ENCODE data around the gene TGM2.

Gene TGM2

GRCh38 chr20:38085026-38085425 is 80.0 kb downstream of the TGM2 start:
- no peak for DNase-seq

DNA sequence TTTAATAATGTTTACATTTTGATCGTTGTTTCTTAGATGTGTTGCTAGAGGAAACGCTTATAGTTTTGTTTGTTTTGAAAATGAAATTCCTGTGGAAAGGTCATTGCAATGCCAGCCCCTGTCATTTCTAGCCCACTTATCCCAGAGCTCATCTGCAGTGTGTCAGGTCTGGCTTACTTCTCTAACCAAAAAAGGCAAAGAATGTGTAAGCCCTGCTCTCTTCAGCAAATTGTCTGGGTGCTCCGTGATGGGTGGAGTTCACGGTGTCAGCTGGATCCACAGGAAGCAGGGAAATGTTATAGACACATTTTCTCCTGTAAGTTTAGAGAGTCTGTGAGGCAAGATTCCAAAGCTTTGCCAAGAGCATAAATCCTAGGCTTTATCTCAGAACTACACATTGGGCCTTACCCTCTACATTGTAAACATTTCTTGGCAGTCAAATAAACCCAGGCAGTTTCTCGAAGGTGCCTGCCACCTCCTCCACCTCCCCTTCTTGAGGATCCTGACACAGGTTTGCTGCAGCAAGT is 80.6 kb downstream of the TGM2 start:
- no peak for DNase-seq

GRCh38 chr20:38083338-38084048 is 81.6 kb downstream of the TGM2 start:
- DNase-seq: no peak

DNA sequence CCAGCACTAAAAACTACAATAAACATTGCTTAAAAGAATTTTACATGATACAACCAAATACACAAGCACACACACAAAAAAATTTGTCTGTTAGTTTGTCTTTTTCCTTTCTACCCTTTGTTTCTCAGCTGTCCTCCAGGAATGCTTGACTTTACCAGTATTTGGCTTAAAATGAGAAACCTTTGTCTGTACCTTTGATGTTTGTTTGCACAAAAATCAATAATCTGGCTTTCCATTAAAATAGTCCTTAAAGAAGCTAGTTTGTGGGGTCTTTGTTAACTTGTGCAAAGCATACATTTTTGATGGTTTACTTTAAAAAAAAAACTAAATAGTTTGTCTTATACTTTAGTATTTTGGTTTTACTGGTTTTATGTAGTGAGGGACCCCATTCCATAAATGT is 82.2 kb downstream of the TGM2 start:
- DNase-seq: no peak

GRCh38 chr20:38081575-38081974 is 83.5 kb downstream of the TGM2 start:
- DNase-seq: no peak

DNA sequence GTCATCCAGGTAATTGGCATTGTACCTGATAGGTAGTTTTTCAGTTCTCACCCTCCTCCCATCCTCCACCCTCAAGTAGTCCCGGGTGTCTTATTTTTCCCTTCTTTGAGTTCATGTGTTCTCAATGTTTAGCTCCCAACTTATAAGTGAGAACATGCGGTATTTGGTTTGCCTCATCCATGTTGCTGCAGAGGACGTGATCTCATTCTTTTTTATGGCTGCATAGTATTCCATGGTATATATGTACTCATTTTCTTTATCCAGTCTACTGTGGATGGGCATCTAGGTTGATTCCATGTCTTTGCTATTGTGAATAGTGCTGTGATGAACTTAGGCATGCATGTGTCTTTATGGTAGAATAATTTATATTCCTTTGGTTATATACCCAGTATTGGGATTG is 85.7 kb downstream of the TGM2 start:
- no peak for DNase-seq

DNA sequence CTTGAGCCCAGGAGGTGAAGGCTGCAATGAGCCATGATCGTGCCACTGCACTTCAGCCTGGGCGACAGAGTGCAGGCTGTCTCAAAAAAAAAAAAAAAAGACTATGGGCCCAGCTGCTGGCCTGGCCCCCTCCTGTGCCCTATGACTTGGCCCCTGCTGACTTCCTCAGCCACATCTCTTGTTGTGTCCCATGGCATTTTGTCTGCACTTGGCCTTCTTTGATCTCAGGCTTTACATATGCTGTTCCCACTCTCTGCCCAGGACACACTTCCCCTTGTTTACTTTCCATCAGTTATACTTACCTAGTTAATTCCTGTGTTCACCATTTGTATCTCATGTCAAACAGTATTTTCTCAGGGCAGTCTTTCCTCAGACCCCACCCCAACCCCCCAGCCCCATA is 87.0 kb downstream of the TGM2 start:
- no peak for DNase-seq
